DMS153 treated with DMSO at 0.1 percent for 48 hours (cell line): ENCODE results near the gene CAMK1.

Experiments
- DNase-seq: peaks from one replicate; lab custom pipeline; 2025; ENCODE audit not compliant: unreplicated experiment; lab: John Stamatoyannopoulos, UW

The CAMK1 gene

GRCh38 chr3:9713142-9713541, 56.6 kb downstream of the CAMK1 start:
- no peak for DNase-seq

DNA sequence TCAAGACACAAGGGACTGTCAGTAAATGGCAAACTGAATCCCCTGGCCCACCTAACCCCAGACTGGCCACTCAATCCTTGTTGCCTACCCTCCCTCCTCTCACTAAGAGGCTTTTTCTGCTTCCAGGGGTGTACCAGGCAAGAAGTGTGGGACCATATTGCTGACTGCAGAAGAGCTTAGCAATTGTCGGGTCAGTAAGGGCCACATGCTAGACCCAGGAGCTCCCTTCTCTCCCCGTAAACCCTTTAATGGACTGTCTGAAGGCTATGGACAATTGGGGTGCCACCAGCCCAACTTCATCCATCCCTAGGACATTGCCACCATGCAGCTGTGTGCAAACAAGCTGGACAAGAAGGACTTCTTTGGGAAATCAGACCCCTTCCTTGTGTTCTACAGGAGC, 57.3 kb downstream of the CAMK1 start:
- DNase-seq, result no peak

GRCh38 chr3:9710174-9710739, 59.5 kb downstream of the CAMK1 start:
- DNase-seq, result no peak
